ENCODE results near the gene NDUFB8. TPM values are rescaled to one million over a fixed set of nuclear protein-coding genes. Genes with fewer than 3 reads are reported as not detected.
A peak's percentile ranks its signal among the peaks of the same experiment; 100 is the strongest.

The NDUFB8 gene
- total and polyA plus RNA-seq, 7 donors, result 168 to 383 (median 221) TPM

DNA sequence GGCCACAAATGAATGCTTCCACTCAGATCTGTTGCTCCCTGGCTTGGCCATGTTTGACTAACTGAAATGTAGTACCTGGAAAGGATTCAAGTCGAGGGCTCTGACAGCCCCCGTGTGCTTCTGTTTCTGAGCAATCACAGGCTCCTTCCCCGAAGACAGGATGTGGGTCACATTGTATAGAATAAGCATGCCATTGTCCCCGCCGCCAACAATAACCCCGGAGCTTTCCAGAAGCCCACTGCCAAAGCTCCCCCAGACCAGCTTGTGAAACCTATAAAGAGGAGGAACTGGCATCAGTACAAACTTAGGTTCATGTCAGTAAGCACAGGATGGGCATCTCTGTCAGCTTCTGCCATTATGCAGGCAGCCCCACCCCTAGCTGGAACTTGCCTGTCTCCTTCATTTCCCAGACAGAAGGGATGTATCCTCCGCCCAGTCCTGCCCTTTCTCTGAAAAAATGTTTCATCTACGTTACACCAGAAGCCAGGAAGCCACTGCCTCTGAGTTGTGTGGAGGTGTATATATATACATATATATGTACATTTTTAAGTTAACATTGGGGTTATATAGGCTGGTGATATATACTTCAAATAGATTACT, 20.3 kb downstream of the NDUFB8 start:
- H3K27me3 ChIP-seq (ENCODE audit: insufficient read depth in 3 of 3, low read length in 2 of 3), result no peaks in the 10 kb centered on the region
- H3K4me1 ChIP-seq, result no peaks in the 10 kb centered on the region
- H3K4me3 ChIP-seq, result no peak overlapping the region
- H3K36me3 ChIP-seq (ENCODE audit: insufficient read depth in 1 of 2, low read depth in 1 of 2), result peaks cover 8 to 61% of the 10 kb centered on the region in 2 donors
- no peak for TF ChIP-seq CTCF (IDR thresholded peaks at IDR 0.05)
- 75 to 83% (median 79%) methylated on average over 8 of the region's 8 CpGs for WGBS, 3 donors
- DNase-seq (no peak), ATAC-seq (no peak)
- intact Hi-C loops (cut with DNase I), result no loop called here
- H3K9me3 ChIP-seq, result no peaks in the 10 kb centered on the region
- no peak overlapping the region for H3K27ac ChIP-seq

DNA sequence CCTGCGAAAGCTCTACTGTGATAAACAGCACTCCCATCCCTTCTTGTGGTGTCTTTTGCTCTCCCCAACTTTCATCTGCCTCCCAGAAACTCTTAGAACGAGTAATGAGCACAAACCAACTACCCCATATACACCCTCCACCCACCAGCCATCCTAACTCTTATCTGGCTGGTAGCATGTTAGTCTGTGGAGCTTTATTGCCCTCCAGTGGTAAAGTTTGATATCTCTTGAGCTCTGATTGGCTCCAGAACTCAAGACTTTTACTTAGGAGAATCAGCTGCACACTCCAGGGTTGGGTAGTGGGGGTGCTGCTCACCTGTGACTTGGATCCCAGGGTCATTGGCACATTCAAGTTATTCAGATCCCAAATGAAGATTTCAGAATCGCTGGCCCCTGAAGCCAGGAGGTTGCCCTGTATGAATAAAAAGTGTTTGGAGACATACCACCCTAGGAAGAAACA, 20.9 kb downstream of the NDUFB8 start:
- H3K36me3 ChIP-seq (ENCODE audit: insufficient read depth in 1 of 2, low read depth in 1 of 2), result peaks cover 12 to 67% of the 10 kb centered on the region in 2 donors
- DNase-seq (no peak), ATAC-seq (peak; percentile 52 to 65 (median 62))
- no peaks in the 10 kb centered on the region for H3K4me1 ChIP-seq
- peak; percentile 41 for TF ChIP-seq CTCF (IDR thresholded peaks at IDR 0.05)
- no peaks in the 10 kb centered on the region for H3K27me3 ChIP-seq (ENCODE audit: insufficient read depth in 3 of 3, low read length in 2 of 3)
- intact Hi-C loops (cut with DNase I), result no loop called here
- WGBS, 3 donors, result 59 to 73% (median 67%) methylated on average over 3 of the region's 3 CpGs
- no peaks in the 10 kb centered on the region for H3K9me3 ChIP-seq
- H3K4me3 ChIP-seq, result no peak overlapping the region
- H3K27ac ChIP-seq, result no peak overlapping the region

GRCh38 chr10:100508266-100508665, 21.4 kb downstream of the NDUFB8 start:
- Histone ChIP-seq H3K36me3 (ENCODE audit: insufficient read depth in 1 of 2, low read depth in 1 of 2) (peaks cover 12 to 66% of the 10 kb centered on the region in 2 donors), H3K27me3 (ENCODE audit: insufficient read depth in 3 of 3, low read length in 2 of 3) (no peaks in the 10 kb centered on the region), H3K9me3 (no peaks in the 10 kb centered on the region), H3K4me1 (no peaks in the 10 kb centered on the region), H3K4me3 (no peak overlapping the region), H3K27ac (no peak overlapping the region)
- intact Hi-C loops (cut with DNase I), result no loop called here
- WGBS, 3 donors, result 59 to 79% (median 71%) methylated on average over 1 of the region's 1 CpG
- no peak for ATAC-seq
- no peak for DNase-seq
- TF ChIP-seq CTCF (IDR thresholded peaks at IDR 0.05), result no peak

DNA sequence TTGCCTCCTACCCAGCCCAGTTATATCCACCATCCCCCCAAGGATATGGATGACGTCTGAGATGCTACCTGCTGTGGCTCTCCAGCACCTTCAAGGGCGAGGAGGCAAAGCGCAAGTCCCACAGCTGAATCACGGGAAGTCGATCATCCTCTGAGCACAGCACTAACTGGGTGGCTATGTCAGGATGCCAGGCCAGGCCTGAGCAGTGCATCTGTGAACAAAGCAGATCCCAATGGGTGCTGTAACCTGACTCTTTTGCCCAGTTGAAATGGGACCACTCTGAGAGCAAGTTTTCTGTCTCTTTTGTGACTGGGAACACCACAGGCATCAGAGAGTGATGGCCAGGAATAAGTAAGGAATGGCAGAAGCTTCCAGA, 22.3 kb downstream of the NDUFB8 start:
- 93 to 97% (median 93%) methylated on average over 5 of the region's 5 CpGs for WGBS, 3 donors
- ATAC-seq (no peak), DNase-seq (no peak)
- TF ChIP-seq CTCF (IDR thresholded peaks at IDR 0.05), result no peak
- intact Hi-C loops (cut with DNase I), result no loop called here
- no peaks in the 10 kb centered on the region for H3K9me3 ChIP-seq
- H3K27ac ChIP-seq, result no peak overlapping the region
- peaks cover 12 to 62% of the 10 kb centered on the region in 2 donors for H3K36me3 ChIP-seq (ENCODE audit: insufficient read depth in 1 of 2, low read depth in 1 of 2)
- H3K27me3 ChIP-seq (ENCODE audit: insufficient read depth in 3 of 3, low read length in 2 of 3), result no peaks in the 10 kb centered on the region
- H3K4me1 ChIP-seq, result no peaks in the 10 kb centered on the region
- H3K4me3 ChIP-seq, result no peak overlapping the region
